IMR-90 (cell line): ENCODE measurements around the gene AFF2. TPM values are rescaled to one million over a fixed set of nuclear protein-coding genes. Genes with fewer than 3 reads are reported as not detected.

Experiments used
- ATAC-seq: fragments of 200-7000 bp; cut with Tn5 transposase; 2 replicates; pipeline ENCODE4 v1.9.1; 2020; ENCODE audit warnings: low read depth, mild to moderate bottlenecking, moderate library complexity
- BruUV-seq: library from RNA; stranded (reverse); fragments of 400-500 nt; replicated peaks from 2 replicates; lab custom pipeline; 2021; lab: Mats Ljungman, UMichigan
- CTCF ChIA-PET: fragments of 300-600 bp; formaldehyde crosslinking; extraction: SDS; loops from one replicate; lab custom pipeline; 2021; ENCODE audit warnings: antibody characterized with exemption; lab: Yijun Ruan, JAX
- POLR2A ChIA-PET: fragments of 300-600 bp; sonication (Branson Sonifier 250); formaldehyde crosslinking; loops from one replicate; lab custom pipeline; 2022; ENCODE audit warnings: antibody characterized with exemption; ENCODE audit not compliant: unreplicated experiment; lab: Charles Lee
- DNase-seq: peaks from one replicate; pipeline ENCODE4 v3.0.0; 2013
- H2AFZ ChIP-seq: replicated peaks from 2 replicates; pipeline ENCODE3; 2013; ENCODE audit warnings: low read length, mild to moderate bottlenecking; ENCODE audit not compliant: poor library complexity
- H2AK5ac ChIP-seq: 2 replicates; pipeline ENCODE4 v1.6.1; 2013; ENCODE audit warnings: low read depth, low read length, inconsistent platforms
- H2AK9ac ChIP-seq: replicated peaks from 2 replicates; pipeline ENCODE3; 2013; ENCODE audit warnings: mild to moderate bottlenecking, low read depth, low read length, moderate library complexity; ENCODE audit not compliant: poor library complexity
- H2BK120ac ChIP-seq: 2 replicates; pipeline ENCODE4 v1.6.1; 2013; ENCODE audit warnings: low read depth, low read length, inconsistent platforms
- H2BK15ac ChIP-seq: 3 replicates; pipeline ENCODE4 v1.6.1; 2013; ENCODE audit warnings: low read depth, low read length, inconsistent platforms
- H2BK20ac ChIP-seq: 2 replicates; pipeline ENCODE4 v1.6.1; 2013; ENCODE audit warnings: low read depth, mild to moderate bottlenecking, inconsistent platforms, low read length, moderate library complexity
- H2BK5ac ChIP-seq: 2 replicates; pipeline ENCODE4 v1.6.1; 2013; ENCODE audit warnings: mild to moderate bottlenecking, low read depth, low read length, inconsistent platforms; ENCODE audit not compliant: poor library complexity, severe bottlenecking
- H3K14ac ChIP-seq: replicated peaks from 2 replicates; pipeline ENCODE4 v1.6.1; 2013; ENCODE audit warnings: low read depth, low read length, inconsistent platforms
- H3K18ac ChIP-seq: 2 replicates; pipeline ENCODE4 v1.6.1; 2013; ENCODE audit warnings: low read depth, low read length, control low read depth
- H3K23ac ChIP-seq: 2 replicates; pipeline ENCODE4 v1.6.1; 2013; ENCODE audit warnings: low read depth, low read length, inconsistent platforms
- H3K27ac ChIP-seq: 2 replicates; pipeline ENCODE4 v1.5.1; 2013; ENCODE audit warnings: mild to moderate bottlenecking, control low read depth, low read length; ENCODE audit not compliant: insufficient read depth
- H3K27me3 ChIP-seq: 2 replicates; pipeline ENCODE4 v1.6.1; 2013; ENCODE audit warnings: low read length; ENCODE audit not compliant: control insufficient read depth, insufficient read depth
- H3K36me3 ChIP-seq: 2 replicates; pipeline ENCODE4 v1.6.1; 2013; ENCODE audit warnings: low read length, mixed read lengths; ENCODE audit not compliant: control insufficient read depth, insufficient read depth
- H3K4ac ChIP-seq: 2 replicates; pipeline ENCODE4 v1.6.1; 2013; ENCODE audit warnings: low read depth, low read length, inconsistent platforms
- H3K4me1 ChIP-seq: 2 replicates; pipeline ENCODE4 v1.6.1; 2013; ENCODE audit warnings: low read length, mixed read lengths; ENCODE audit not compliant: control insufficient read depth, insufficient read depth
- H3K4me2 ChIP-seq: 2 replicates; pipeline ENCODE4 v1.6.1; 2013; ENCODE audit warnings: low read depth, mild to moderate bottlenecking, control low read depth, low read length, moderate library complexity
- H3K4me3 ChIP-seq: 2 replicates; pipeline ENCODE4 v1.5.1; 2013; ENCODE audit warnings: low read depth, mild to moderate bottlenecking, control low read depth, low read length, moderate library complexity; ENCODE audit not compliant: insufficient read depth
- H3K56ac ChIP-seq: 2 replicates; pipeline ENCODE4 v1.6.1; 2013; ENCODE audit warnings: low read length, inconsistent platforms; ENCODE audit not compliant: insufficient read depth; ENCODE audit errors: extremely low read depth
- H3K79me1 ChIP-seq, 2 experiments: 2 replicates each; pipeline ENCODE4 v1.6.1; 2013; ENCODE audit warnings: low read length in 2 of 2, inconsistent platforms in 1 of 2, low read depth in 1 of 2
- H3K9ac ChIP-seq: 2 replicates; pipeline ENCODE4 v1.6.1; 2013; ENCODE audit warnings: low read depth, low read length, control low read depth
- H3K9me1 ChIP-seq: 2 replicates; pipeline ENCODE4 v1.6.1; 2013; ENCODE audit warnings: low read length, inconsistent platforms; ENCODE audit not compliant: insufficient read depth
- H3K9me3 ChIP-seq: 2 replicates; pipeline ENCODE4 v1.6.1; 2013; ENCODE audit warnings: low read length; ENCODE audit not compliant: control insufficient read depth, insufficient read depth
- H4K20me1 ChIP-seq: 2 replicates; pipeline ENCODE4 v1.6.1; 2013; ENCODE audit warnings: low read length, inconsistent platforms; ENCODE audit not compliant: insufficient read depth
- H4K5ac ChIP-seq: 2 replicates; pipeline ENCODE4 v1.6.1; 2013; ENCODE audit warnings: mild to moderate bottlenecking, low read depth, low read length, control low read depth
- H4K8ac ChIP-seq, 2 experiments: 2 replicates each; pipeline ENCODE4 v1.6.1; 2013; ENCODE audit warnings: low read depth in 2 of 2, low read length in 2 of 2, control low read depth in 1 of 2, inconsistent platforms in 1 of 2
- H4K91ac ChIP-seq: 2 replicates; pipeline ENCODE4 v1.6.1; 2013; ENCODE audit warnings: low read depth, low read length, inconsistent platforms; ENCODE audit not compliant: insufficient read depth
- MAFK ChIP-seq: IDR thresholded peaks from 2 replicates; pipeline ENCODE4 v1.6.1; 2012; ENCODE audit warnings: low read depth, low read length, improper control_type of control experiment
- NFE2L2 ChIP-seq: fragments of 150-350 bp; IDR thresholded peaks from 2 replicates; pipeline ENCODE4 v1.6.1; 2016; ENCODE audit warnings: low read depth, mild to moderate bottlenecking, low read length
- RFX5 ChIP-seq: IDR thresholded peaks from 2 replicates; pipeline ENCODE4 v1.8.0; 2012; ENCODE audit warnings: low read depth, mild to moderate bottlenecking, low read length, moderate library complexity
- SMC3 ChIP-seq: fragments of 150-350 bp; IDR thresholded peaks from 2 replicates; pipeline ENCODE4 v1.6.1; 2016; ENCODE audit warnings: low read depth, mild to moderate bottlenecking, antibody characterized with exemption, low read length, moderate library complexity
- WGBS, 2 experiments: methylation state at CpG; one replicate each; pipeline versions ENCODE4 v1.1.5 to v1.1.7; 2013; ENCODE audit warnings: missing lambda C conversion rate in 2 of 2; ENCODE audit not compliant: insufficient read length in 1 of 2; ENCODE audit errors: extremely low coverage in 2 of 2; 5-methylcytosine and 5-hydroxymethylcytosine counted together
- dilution Hi-C: fragments of 300-500 bp; cut with HindIII; formaldehyde crosslinking; loops from one replicate; pipeline ENCODE4 v1.14.3; 2018; ENCODE audit warnings: low sequenced_read_pairs; ENCODE audit not compliant: unreplicated experiment
- in situ Hi-C: fragments of 300-500 bp; cut with MboI; formaldehyde crosslinking; loops from 3 replicates; pipeline ENCODE4 v1.14.3; 2019; ENCODE audit warnings: low sequenced_read_pairs, inconsistent platforms, mixed read lengths
- intact Hi-C: fragments of 100-400 bp; cut with micrococcal nuclease; formaldehyde crosslinking; loops from 2 replicates; pipeline ENCODE4 v1.10.0; 2022
- polyA plus RNA-seq, 3 experiments: library from polyadenylated mRNA; depleted of rRNA; stranded (reverse); fragments of >200 nt; gene quantifications; 2 replicates each; pipeline ENCODE4 v1.2.3, GENCODE V29; 2012; ENCODE audit warnings: low replicate concordance in 1 of 3
- total RNA-seq: library from RNA; depleted of rRNA; stranded (reverse); fragments of >200 nt; gene quantifications from 2 replicates; pipeline ENCODE4 v1.2.3, GENCODE V29; 2012

Gene AFF2
- total and polyA plus RNA-seq, 2 of the 4 experiments (the other 2 are of a cell fraction): 0.15 to 0.72 TPM

GRCh38 chrX:148615491-148615890 is 115.1 kb downstream of the AFF2 start:
- Histone ChIP-seq H3K4me2 (no peak overlapping the region), H3K9me3 (no peaks in the 10 kb centered on the region), H3K4ac (no peak overlapping the region), H3K27ac (no peak overlapping the region), H3K18ac (no peak overlapping the region), H3K4me3 (no peak overlapping the region), H2AK9ac (no peak overlapping the region), H3K23ac (no peak overlapping the region), H3K36me3 (no peaks in the 10 kb centered on the region), H3K56ac (no peak overlapping the region), H3K27me3 (no peaks in the 10 kb centered on the region), H2BK5ac (no peak overlapping the region), H2BK20ac (no peak overlapping the region), H2AK5ac (no peak overlapping the region), H2BK15ac (no peak overlapping the region), H3K4me1 (no peaks in the 10 kb centered on the region), H4K91ac (no peak overlapping the region), H3K9ac (no peak overlapping the region), H3K79me1 (no peaks in the 10 kb centered on the region), H2BK120ac (no peak overlapping the region), H3K9me1 (no peaks in the 10 kb centered on the region), H3K14ac (no peak overlapping the region), H4K8ac (no peak overlapping the region), H4K5ac (no peak overlapping the region), H2AFZ (no peak overlapping the region), H4K20me1 (no peaks in the 10 kb centered on the region)
- ChIA-PET CTCF (no interaction called here), POLR2A (no interaction called here)
- intact Hi-C loops: no loop called here
- no TSS peak for BruUV-seq
- DNase-seq (no peak), ATAC-seq (no peak)
- in situ Hi-C loops: no loop called here
- WGBS, 2 experiments: no CpG with 5 or more reads among the region's 2 CpGs
- dilution Hi-C loops: no loop called here
- no peak for TF ChIP-seq NFE2L2
- TF ChIP-seq MAFK: no peak
- no peak for TF ChIP-seq SMC3
- no peak for TF ChIP-seq RFX5
